GM12801 (cell line): ENCODE results near the gene APOL3.

Experiments used
- TF ChIP-seq, protein P1 (sequence below): IDR thresholded peaks from one replicate; pipeline ENCODE4 v1.5.1; 2011; ENCODE audit warnings: control low read depth; ENCODE audit not compliant: insufficient read length; ENCODE audit errors: extremely low read depth

APOL3 gene

DNA sequence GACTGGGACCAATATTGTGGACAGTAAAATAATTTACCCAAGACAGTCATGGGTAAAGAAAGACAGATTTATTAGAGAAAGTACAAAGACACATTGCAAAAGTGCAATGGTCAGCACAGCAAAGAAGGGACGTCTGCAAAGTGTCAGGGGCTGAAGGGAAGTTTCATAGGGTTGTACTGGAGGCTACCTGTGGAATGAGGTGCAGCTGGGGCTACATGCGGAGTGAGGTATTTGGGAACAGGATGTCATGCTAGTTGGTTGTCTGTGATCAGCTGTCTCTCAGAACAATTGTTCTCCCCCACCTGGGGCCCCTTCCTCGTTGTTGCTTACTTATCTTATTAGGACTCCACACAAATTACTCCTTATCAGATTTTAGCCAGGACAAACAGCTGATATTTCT lies 11.4 kb upstream of the APOL3 start:
- TF ChIP-seq, protein P1, sequence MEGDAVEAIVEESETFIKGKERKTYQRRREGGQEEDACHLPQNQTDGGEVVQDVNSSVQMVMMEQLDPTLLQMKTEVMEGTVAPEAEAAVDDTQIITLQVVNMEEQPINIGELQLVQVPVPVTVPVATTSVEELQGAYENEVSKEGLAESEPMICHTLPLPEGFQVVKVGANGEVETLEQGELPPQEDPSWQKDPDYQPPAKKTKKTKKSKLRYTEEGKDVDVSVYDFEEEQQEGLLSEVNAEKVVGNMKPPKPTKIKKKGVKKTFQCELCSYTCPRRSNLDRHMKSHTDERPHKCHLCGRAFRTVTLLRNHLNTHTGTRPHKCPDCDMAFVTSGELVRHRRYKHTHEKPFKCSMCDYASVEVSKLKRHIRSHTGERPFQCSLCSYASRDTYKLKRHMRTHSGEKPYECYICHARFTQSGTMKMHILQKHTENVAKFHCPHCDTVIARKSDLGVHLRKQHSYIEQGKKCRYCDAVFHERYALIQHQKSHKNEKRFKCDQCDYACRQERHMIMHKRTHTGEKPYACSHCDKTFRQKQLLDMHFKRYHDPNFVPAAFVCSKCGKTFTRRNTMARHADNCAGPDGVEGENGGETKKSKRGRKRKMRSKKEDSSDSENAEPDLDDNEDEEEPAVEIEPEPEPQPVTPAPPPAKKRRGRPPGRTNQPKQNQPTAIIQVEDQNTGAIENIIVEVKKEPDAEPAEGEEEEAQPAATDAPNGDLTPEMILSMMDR = no peak

DNA sequence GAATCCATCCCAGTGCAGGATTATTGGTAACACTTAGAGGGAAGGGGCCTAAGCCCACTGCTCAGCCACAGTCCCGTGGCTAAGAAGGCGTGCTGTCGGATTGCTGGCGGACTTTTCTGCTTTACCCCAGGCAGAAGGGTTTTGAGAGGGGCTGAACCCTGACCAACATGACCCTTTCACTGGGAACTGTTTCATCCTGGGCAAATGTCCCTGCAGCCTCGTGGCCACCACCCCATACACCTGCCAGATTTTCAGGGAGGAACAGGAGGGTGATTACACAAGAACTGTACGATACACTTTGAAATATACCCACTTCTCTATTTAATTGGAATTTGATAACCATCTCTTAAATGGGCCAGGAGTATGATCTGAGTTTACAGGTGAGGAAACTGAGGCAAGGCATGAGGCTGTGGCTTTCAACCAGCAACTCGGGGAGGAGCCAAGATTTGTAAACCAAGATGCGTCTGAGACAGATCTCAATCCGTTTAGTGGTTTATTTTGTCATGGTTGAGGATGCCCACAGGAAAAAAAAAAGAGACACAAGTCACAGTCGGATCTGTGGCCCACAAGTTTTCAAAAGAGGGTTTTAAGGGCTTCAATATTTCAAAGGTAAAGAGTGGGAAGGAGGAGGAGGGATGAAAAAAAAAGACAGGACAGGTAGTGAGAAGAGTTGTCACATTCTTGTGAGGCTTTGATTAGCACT lies 6.1 kb upstream of the APOL3 start:
- TF ChIP-seq, protein P1 = no peak

- TF ChIP-seq, protein P1 = no peak
These were observed 5.5 kb upstream of the APOL3 start for GRCh38 chr22:36166086-36166485.

- TF ChIP-seq, protein P1 = no peak
These were observed 4.6 kb upstream of the APOL3 start for GRCh38 chr22:36165141-36165540.

GRCh38 chr22:36164621-36165020 lies 4.1 kb upstream of the APOL3 start:
- TF ChIP-seq, protein P1 = no peak

- TF ChIP-seq, protein P1 = no peak
These were observed 2.9 kb upstream of the APOL3 start for GRCh38 chr22:36163497-36163896.

DNA sequence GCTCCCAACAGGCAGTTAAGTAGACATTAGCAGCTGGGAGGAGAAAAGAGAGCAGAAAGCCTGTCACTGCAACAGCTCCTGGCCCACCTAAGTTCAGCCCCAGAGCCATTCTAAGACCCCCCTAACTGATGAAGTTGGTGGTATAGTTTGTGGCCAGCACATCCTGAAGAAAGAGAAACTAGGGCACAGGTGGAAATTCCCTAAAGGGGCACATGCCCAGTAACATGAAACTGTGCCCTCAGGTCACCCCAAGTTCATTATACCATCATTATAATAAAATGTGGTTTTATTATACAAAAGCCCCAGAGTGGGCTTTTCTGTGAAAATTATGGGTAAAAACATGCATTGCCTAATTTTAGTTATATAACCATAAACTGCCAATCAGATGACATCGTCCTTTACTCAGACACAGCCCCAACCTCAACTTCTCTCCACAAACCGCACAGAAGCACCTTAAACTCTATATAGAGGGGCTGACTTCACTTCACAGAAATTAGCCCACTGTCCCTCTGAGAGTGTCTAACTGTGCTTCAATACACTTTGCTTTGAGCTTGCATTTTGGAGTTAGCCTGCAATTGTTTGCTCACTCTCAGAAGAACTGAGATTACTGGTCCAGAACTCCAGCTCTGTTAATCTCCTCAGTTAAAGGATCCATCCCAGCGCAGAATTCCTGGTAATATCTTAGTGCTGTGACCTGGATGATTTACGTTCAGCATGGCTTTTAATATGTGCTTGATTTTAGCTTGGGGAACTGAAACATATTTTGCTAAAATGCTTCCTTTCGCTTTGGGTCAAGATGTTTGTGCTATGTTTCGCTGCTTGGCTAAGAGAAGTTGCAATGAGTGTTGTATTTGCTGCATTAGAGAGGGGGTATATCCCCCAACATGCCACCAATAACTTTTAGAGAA lies 1.8 kb upstream of the APOL3 start:
- TF ChIP-seq, protein P1 = no peak
